Astrocyte (in vitro differentiated cells and primary cell): Measurements from ENCODE around the gene TRAPPC10. TPM values are rescaled to one million over a fixed set of nuclear protein-coding genes. Genes with fewer than 3 reads are reported as not detected.

Experiments used
- total RNA-seq: library from RNA; stranded (reverse); gene quantifications from 2 replicates; pipeline ENCODE4 v1.2.1, GENCODE V29; 2021

The TRAPPC10 gene
- total RNA-seq, 1 donor from 2014 or later: 45.7 TPM

Other genes with a start within 250 kb of the TRAPPC10 start
- gene CSTB, start 236.0 kb upstream of the TRAPPC10 start, total RNA-seq: 22.5 and 27.7 TPM in 2 replicates
- gene RRP1, start 222.7 kb upstream of the TRAPPC10 start, total RNA-seq: 21.1 and 24.9 TPM in 2 replicates
- gene AGPAT3, start 147.1 kb upstream of the TRAPPC10 start, total RNA-seq: 34.7 and 35.6 TPM in 2 replicates
- gene PWP2, start 95.1 kb downstream of the TRAPPC10 start, total RNA-seq: 14.8 and 17.1 TPM in 2 replicates
- 29.3 and 29.7 TPM in 2 replicates for gene GATD3, start 121.4 kb downstream of the TRAPPC10 start, total RNA-seq
- gene ICOSLG, start 228.6 kb downstream of the TRAPPC10 start, total RNA-seq: 4.6 and 4.7 TPM in 2 replicates
- gene DNMT3L, start 249.6 kb downstream of the TRAPPC10 start, total RNA-seq: not detected in 2 replicates